ENCODE data around the gene ZMYND19. TPM values are rescaled to one million over a fixed set of nuclear protein-coding genes. Genes with fewer than 3 reads are reported as not detected.
"Not testable (repeated sequence)": the region's sequence is repeated elsewhere in the genome, so short reads cannot be mapped to it uniquely, and the experiment has no call there.

Gene ZMYND19
- total RNA-seq, 1 donor from 2014 or later: 4.3 TPM

GRCh38 chr9:137631345-137632229 is 41.3 kb upstream of the ZMYND19 start:
- intact Hi-C loops (cut with DNase I): no loop called here
- H3K4me1 ChIP-seq: peaks cover 0 to 9% of the 10 kb centered on the region in 2 donors

GRCh38 chr9:137630679-137631078 is 40.4 kb upstream of the ZMYND19 start:
- no peak for TF ChIP-seq CTCF (IDR thresholded peaks at IDR 0.05)
- no peaks in the 10 kb centered on the region for H3K36me3 ChIP-seq
- no peak overlapping the region for H3K4me3 ChIP-seq
- H3K27ac ChIP-seq: no peak overlapping the region
- DNase-seq (ENCODE audit: low spot score in 2 of 2): no peak
- H3K4me1 ChIP-seq: peaks cover 0 to 9% of the 10 kb centered on the region in 2 donors
- no peaks in the 10 kb centered on the region for H3K27me3 ChIP-seq
- H3K9me3 ChIP-seq: no peaks in the 10 kb centered on the region
- intact Hi-C loops (cut with DNase I): no loop called here

More at GRCh38 chr9:137631345-137632229, 41.3 kb upstream of the ZMYND19 start:
- Histone ChIP-seq H3K27ac (no peak overlapping the region), H3K27me3 (no peaks in the 10 kb centered on the region), H3K4me3 (no peak overlapping the region), H3K9me3 (no peaks in the 10 kb centered on the region), H3K36me3 (no peaks in the 10 kb centered on the region)
- no peak for DNase-seq (ENCODE audit: low spot score in 2 of 2)
- TF ChIP-seq CTCF (IDR thresholded peaks at IDR 0.05): no peak

GRCh38 chr9:137630126-137630525 is 39.8 kb upstream of the ZMYND19 start:
- H3K27ac ChIP-seq: no peak overlapping the region
- no peak for DNase-seq (ENCODE audit: low spot score in 2 of 2)

GRCh38 chr9:137627406-137627805 is 37.1 kb upstream of the ZMYND19 start:
- H3K9me3 ChIP-seq; H3K27me3 ChIP-seq; H3K4me3 ChIP-seq; DNase-seq (ENCODE audit: low spot score in 2 of 2); H3K36me3 ChIP-seq; H3K4me1 ChIP-seq; H3K27ac ChIP-seq; intact Hi-C loops (cut with DNase I): not testable (repeated sequence)

More at GRCh38 chr9:137630126-137630525, 39.8 kb upstream of the ZMYND19 start:
- intact Hi-C loops (cut with DNase I): no loop called here
- H3K4me1 ChIP-seq: peaks cover 0 to 9% of the 10 kb centered on the region in 2 donors
- no peaks in the 10 kb centered on the region for H3K36me3 ChIP-seq
- no peak for TF ChIP-seq CTCF (IDR thresholded peaks at IDR 0.05)
- H3K4me3 ChIP-seq: no peak overlapping the region
- no peaks in the 10 kb centered on the region for H3K9me3 ChIP-seq
- no peaks in the 10 kb centered on the region for H3K27me3 ChIP-seq

GRCh38 chr9:137626464-137626863 is 36.2 kb upstream of the ZMYND19 start:
- no peaks in the 10 kb centered on the region for H3K27me3 ChIP-seq
- H3K4me1 ChIP-seq: peaks cover 0 to 5% of the 10 kb centered on the region in 2 donors
- TF ChIP-seq CTCF (IDR thresholded peaks at IDR 0.05): no peak
- no peak overlapping the region for H3K27ac ChIP-seq
- intact Hi-C loops (cut with DNase I): no loop called here
- H3K36me3 ChIP-seq: no peaks in the 10 kb centered on the region
- H3K9me3 ChIP-seq: no peaks in the 10 kb centered on the region
- DNase-seq (ENCODE audit: low spot score in 2 of 2): no peak
- no peak overlapping the region for H3K4me3 ChIP-seq

GRCh38 chr9:137622211-137622610 is 31.9 kb upstream of the ZMYND19 start:
- H3K4me3 ChIP-seq; H3K36me3 ChIP-seq; DNase-seq (ENCODE audit: low spot score in 2 of 2); H3K27ac ChIP-seq; H3K9me3 ChIP-seq; H3K27me3 ChIP-seq; intact Hi-C loops (cut with DNase I): not testable (repeated sequence)
- H3K4me1 ChIP-seq: peaks cover 7 to 25% of the 10 kb centered on the region in 2 donors

Measured in ascending aorta (tissue), 2 donors.